GM19238 (cell line): ENCODE data around the gene USP36.
"Not testable (repeated sequence)": the region's sequence is repeated elsewhere in the genome, so short reads cannot be mapped to it uniquely, and the experiment has no call there.

Source experiments
- DNase-seq: peaks from one replicate; pipeline ENCODE4 v3.0.0; 2011; ENCODE audit warnings: low spot score; ENCODE audit not compliant: insufficient read length

Gene USP36

GRCh38 chr17:78872486-78872885 lies 31.9 kb upstream of the USP36 start:
- DNase-seq, result no peak

DNA sequence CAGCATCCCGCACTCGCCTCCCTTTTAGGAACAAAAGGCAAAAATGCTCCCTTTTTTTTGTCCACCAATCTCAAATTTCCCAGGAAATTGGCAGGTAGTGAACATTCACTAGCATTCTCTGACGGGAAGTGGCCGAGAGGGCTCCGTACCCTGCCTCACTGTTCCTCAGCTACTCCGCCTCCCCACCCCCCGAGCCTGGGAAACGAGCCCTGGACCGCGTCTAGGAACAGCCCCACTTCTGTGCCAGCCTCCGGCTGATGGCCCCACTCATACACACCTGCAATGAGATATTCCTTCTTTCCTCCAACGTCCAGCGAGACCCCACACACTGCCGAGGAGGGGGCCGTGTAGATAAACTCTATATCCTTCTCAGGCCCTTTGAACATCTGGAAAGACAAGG lies 30.0 kb upstream of the USP36 start:
- DNase-seq, result no peak

DNA sequence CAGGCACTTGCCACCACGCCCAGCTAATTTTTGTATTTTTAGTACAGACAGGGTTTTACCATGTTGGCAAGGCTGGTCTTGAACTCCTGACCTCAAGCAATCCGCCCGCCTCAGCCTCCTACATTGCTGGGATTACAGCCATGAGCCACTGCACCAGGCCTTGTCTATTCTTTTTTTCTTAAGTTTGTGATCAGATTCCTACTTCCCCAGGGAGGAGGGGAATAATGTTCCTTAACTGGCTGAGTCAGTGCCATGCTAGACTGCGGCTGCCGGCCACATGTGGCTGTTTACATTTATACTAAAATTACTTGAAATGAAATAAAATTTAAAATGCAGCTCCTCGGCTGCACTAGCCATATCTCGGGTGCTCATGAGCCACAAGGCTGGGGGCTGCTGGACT lies 27.8 kb upstream of the USP36 start:
- no peak for DNase-seq

DNA sequence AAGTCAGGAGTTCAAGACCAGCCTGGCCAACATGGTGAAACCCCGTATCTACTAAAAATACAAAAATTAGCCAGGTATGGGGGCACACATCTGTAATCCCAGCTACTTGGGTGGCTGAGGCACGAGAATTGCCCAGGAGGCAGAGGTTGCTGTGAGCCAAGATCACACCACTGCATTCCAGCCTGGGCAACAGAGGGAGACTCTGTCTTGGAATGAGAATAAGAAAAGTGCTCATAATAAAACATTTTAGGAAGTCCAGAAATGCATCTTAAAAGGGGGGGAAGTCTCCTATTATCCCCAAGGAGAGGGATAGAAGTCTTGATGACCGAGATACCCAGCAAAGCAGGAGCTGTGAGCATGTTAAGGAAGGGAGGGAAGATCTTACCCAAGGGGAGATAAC lies 26.4 kb upstream of the USP36 start:
- not testable (repeated sequence) for DNase-seq

DNA sequence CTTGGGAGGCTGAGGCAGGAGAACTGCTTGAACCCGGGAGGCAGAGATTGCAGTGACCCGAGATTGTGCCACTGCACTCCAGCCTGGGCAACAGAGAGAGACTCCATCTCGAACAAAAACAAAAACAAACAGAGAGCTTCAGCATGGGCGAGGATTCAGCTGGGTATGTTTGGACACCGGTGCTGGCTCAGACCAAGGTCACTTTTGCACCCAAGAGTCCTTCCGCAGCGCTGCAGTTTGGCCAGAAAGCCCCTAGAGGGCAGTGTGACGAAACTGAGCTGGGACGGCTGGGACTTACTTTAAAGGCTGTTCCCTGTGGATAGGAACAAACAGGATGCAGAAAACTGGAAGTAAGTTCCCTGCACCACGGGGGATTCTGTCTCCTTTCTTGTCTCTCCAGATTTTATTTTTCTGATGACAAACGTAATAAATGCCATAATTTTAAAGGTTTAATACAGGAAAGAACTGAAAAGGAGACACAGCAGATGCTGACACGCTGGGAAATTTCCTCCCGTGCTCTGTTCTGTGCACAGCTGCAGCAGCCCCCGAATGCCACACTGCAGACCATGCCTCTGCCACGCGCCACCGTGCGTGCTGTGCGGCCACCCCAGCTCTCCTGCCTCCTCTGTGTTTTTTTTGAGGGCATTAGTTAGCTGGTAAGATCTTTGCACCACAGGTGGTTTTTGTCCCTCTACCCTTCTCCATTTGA lies 25.2 kb upstream of the USP36 start:
- no peak for DNase-seq

- no peak for DNase-seq
These were observed 23.5 kb upstream of the USP36 start for GRCh38 chr17:78864117-78864516.

DNA sequence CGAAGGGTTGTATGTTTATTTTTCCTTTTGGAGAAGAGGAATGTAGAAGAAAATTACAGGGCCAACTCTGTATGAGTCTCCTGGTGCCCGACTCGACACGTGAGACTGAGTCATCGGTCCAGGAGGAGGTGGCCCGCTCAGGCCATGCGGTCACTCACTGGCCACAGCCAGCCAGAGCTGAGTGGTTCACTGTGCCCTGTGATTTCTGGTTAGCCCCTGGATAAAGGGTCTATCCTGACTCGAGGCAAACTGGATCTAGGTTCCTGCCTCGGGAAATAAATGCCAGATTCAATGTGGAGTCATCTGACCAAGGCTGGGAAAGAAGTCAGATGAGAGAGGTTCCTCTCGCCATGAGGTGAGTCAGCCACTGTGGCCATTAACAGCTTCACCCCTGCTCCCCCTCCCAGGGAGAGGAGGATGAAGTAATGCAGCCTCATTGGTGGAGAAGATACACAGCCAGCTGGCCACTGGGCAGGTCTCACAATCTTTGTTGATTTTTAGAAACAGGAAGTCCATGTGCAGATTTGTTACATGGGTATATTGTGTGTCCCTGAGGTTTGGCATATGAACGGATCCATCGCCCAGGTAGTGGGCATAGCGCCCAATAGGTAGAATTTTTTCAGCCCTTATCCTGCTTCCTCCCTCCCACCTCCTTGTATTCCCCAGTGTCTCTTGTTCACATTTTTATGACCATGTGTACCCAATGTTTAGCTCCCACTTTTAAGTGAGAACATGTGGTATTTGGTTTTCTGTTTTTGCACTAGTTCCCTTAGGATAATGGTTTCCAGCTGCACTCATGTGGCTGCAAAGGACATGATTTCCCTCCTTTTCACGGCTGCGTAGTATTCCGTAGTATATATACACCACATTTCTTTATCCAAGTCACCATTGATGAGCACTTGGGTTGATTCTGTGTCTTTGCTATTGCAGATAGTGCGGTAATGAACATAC lies 21.7 kb upstream of the USP36 start:
- DNase-seq, result no peak

DNA sequence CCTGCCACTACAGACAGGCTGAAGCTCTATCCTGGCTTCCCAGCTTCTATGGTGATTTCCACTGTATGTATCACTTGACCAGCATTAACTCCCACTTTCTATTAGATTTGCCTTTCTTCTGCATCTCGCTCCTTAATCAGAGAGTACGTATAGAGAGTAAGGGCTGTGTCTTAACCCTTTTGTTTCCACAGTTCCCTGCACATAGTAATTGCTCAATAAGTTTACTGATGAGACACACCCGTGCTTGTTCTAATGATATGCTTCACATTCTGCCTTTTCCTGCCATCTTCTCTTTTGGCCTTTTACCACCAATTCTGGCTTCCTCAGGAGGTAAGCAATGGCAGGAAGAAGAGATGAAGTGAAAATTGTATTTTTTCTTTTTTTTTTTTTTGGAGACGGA lies 20.6 kb upstream of the USP36 start:
- no peak for DNase-seq

DNA sequence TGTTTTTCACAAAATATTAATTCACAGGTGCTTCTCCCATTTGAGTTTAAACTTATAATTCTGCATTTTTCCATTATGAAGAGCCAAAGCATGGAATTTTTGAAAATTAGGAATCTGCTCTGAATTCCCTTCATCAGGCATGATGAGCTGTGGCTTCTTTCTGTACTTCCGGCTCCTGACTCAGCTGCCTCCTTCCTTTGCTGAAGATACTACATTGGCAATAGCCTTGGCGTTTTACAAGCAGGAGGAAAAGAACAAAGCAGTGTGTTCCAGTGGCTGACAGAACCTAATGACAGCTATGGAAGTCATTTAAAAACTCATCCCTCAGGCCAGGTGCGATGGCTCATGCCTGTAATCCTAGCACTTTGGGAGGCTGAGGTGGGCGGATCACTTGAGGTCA lies 18.4 kb upstream of the USP36 start:
- no peak for DNase-seq

DNA sequence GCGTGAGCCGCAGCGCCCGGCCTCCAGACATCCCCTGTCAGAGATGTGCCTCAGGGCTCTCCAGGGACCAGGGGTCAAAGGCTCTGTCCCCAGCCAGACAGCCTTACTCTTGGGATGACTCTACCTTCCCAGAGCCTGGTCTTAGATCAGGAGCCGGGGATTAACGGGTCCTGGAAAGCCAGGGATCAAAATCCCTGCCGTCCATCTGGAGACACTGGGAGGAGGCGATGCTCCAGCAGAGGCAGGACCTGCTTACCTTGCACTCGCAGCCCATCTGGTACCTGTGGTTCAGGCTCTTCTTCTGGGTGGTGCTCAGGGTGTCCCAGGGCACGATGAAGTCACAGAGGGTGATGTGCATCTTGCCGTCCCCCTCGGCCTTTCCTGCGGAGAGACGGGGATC lies 16.7 kb upstream of the USP36 start:
- no peak for DNase-seq

DNA sequence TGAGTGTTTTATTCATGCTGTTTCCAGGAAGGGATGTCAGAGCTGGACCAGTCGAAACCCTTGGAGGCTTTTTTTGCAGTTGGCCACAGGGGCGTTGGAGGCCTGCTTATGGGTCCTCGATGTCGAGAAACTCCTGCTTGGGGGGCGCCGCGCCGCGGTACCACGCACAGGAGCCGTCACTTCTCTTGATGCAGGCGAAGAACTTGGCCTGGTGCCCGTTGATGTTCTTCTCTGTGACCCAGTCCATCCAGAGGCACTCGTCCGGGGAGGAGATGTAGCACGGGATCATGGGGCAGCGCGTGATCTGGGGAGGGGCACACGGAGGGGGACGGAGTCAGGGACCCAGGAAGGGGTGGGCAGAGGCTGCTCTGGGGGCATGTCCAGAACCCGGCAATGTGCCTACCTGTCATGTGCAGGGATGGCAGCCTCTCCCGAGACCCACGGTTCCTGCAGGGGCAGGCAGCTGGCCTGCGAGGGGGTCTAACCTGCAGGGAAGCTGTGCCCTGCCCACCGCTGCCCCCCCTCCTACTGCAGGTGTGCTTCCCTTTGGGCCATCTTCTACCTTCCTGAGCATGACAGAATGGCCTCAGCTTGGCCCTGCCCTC lies 15.0 kb upstream of the USP36 start:
- no peak for DNase-seq

- DNase-seq, result no peak
These were observed 13.9 kb upstream of the USP36 start for GRCh38 chr17:78854508-78854907.

GRCh38 chr17:78853926-78854394 lies 13.3 kb upstream of the USP36 start:
- no peak for DNase-seq

DNA sequence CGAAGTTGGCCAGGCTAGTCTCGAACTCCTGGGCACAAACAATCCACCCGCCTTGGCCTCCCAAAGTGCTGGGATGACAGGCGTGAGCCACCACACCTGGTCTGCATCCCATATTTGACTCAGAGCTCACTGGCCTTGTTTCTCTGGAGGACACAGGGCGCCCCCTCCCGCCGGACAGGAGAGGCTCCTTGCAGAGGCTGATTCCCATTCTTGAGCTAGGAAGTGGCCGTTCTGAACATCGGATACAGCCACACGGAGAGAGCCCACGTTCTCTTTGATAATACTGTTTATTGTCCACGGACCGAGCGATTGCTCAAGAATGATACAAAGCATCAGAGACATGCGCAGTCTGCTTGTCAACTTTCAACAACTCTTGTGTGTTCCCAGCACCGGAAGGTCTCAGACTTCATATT lies 12.1 kb upstream of the USP36 start:
- no peak for DNase-seq

DNA sequence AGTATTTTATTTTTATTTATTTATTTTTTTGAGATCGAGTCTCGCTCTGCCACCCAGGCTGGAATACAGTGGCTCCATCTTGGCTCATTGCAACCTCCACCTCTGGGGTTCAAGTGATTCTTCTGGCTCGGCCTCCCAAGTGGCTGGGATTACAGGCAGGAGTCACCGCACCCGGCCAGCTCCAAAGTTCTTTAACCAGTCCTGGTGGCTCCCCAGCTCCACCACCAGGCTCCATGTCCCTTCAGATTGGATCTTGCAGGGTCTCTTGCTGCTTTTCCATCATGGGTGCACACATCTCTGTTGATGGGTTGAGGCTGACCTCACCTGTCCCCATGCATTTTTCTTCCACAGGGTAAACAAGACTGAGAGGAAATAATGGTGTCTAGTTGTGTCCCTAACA lies 8.4 kb upstream of the USP36 start:
- no peak for DNase-seq

GRCh38 chr17:78847052-78847451 lies 6.4 kb upstream of the USP36 start:
- DNase-seq, result no peak

GRCh38 chr17:78844301-78845005 lies 3.8 kb upstream of the USP36 start:
- no peak for DNase-seq

DNA sequence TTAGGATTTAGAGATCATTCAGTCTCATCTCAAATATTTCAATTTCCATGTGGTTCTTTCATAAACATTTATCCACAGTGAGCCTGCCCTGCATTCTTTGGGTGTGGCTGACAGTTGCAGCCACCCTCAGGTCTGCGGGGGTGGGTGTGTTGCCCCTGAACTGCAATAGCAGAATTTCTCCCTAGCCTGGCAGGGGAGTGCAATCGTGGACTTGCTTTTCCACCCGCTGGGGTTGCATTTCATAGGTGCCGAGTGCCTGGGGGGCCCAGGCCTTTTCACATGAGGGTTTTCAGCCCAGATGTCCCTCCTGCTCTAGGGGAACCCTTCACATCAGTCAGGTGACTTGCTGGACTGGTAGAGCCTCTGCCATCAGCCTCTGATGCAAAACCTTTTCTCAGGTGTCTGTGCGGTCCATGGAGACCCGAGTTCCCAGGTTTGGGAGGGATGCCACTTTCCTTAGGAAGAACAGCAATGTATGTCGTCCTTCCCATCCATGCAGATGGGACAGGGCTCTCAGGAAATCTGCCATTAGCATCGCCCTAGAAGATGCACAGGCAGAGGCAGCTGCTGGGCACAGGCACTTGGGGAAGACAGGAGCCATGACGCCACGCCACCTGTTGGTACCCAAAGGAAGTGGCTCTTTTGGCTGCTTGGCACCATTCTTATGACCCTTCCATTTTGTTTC lies 2.4 kb upstream of the USP36 start:
- DNase-seq, result peak; percentile 54

DNA sequence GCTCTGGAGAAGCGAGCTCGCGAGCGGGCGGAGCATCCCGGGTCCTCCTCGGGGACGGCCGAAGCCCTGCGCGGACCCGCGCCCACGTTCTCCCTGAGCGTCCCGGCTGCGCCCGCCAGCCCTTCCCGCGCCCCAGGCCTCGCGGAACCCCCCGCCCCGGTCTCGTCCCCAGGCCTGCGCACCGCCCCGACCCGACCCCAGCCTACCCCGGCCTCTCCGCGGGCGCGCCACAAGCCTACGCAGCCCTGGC lies 159 bp downstream of the USP36 start:
- DNase-seq, result no peak

- DNase-seq, result peak; percentile 39
These were observed 668 bp downstream of the USP36 start for GRCh38 chr17:78839762-78840529.
